AG04450 (cell line): ENCODE results near the gene IQGAP3. TPM values are rescaled to one million over a fixed set of nuclear protein-coding genes. Genes with fewer than 3 reads are reported as not detected.

Experiments used
- CTCF ChIA-PET: fragments of 300-600, 350-600 bp; formaldehyde crosslinking; extraction: SDS; loops from one replicate; lab custom pipeline; 2022; ENCODE audit warnings: antibody characterized with exemption, inconsistent platforms; lab: Charles Lee
- POLR2A ChIA-PET: fragments of 350-600 bp; formaldehyde crosslinking; extraction: SDS; loops from one replicate; lab custom pipeline; 2021; ENCODE audit warnings: antibody characterized with exemption, inconsistent platforms; lab: Yijun Ruan, JAX
- DNase-seq: peaks from one replicate; pipeline ENCODE4 v3.0.0-alpha.2; 2011; ENCODE audit warnings: low read depth, low spot score
- H3K27ac ChIP-seq: one replicate; pipeline ENCODE4 v1.5.1; 2012; ENCODE audit warnings: low read depth, low read length, control low read depth
- H3K27me3 ChIP-seq: one replicate; pipeline ENCODE4 v1.6.0; 2012; ENCODE audit warnings: low read length; ENCODE audit not compliant: control insufficient read depth, insufficient read depth
- H3K4me3 ChIP-seq: 2 replicates; pipeline ENCODE4 v1.5.1; 2011; ENCODE audit warnings: mild to moderate bottlenecking, low read depth, low read length, control low read depth
- H3K9me3 ChIP-seq: 2 replicates; pipeline ENCODE4 v1.5.1; 2012; ENCODE audit warnings: low read length; ENCODE audit not compliant: control insufficient read depth, insufficient read depth
- polyA plus RNA-seq: library from polyadenylated mRNA; depleted of rRNA; stranded (reverse); fragments of >200 nt; gene quantifications from 2 replicates; pipeline ENCODE4 v1.2.3, GENCODE V29; 2011
- TF ChIP-seq, protein P1 (sequence below): IDR thresholded peaks from 2 replicates; pipeline ENCODE4 v1.5.1; 2011; ENCODE audit warnings: low read depth, low read length, control low read depth, inconsistent platforms

Gene IQGAP3
- polyA plus RNA-seq, 1 experiment = 6.3 TPM

DNA sequence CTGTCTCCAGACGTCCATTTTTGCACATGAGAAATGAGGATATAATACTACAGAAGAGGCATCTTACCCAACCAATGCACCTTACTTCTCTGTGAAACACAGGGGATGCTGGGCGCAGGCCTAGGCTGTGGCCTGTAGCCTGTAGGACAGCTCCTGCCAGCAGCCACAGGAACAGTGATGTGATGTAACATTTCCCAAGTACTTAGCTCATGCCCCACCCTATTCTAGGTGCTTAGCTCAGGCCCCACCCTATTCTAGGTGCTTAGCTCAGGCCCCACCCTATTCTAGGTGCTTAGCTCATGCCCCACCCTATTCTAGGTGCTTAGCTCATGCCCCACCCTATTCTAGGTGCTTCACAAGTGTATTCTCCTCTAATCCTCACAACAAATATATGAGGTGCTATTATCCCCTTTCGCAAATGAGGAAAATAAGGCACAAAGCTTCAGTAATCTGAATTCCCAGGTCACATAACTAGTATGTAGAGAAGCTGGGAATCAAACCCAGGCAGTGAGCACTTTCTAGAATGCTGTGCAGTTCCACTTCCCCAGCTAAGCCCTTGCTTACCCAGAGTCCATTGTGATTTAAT, 14.6 kb upstream of the IQGAP3 start:
- TF ChIP-seq, protein P1, sequence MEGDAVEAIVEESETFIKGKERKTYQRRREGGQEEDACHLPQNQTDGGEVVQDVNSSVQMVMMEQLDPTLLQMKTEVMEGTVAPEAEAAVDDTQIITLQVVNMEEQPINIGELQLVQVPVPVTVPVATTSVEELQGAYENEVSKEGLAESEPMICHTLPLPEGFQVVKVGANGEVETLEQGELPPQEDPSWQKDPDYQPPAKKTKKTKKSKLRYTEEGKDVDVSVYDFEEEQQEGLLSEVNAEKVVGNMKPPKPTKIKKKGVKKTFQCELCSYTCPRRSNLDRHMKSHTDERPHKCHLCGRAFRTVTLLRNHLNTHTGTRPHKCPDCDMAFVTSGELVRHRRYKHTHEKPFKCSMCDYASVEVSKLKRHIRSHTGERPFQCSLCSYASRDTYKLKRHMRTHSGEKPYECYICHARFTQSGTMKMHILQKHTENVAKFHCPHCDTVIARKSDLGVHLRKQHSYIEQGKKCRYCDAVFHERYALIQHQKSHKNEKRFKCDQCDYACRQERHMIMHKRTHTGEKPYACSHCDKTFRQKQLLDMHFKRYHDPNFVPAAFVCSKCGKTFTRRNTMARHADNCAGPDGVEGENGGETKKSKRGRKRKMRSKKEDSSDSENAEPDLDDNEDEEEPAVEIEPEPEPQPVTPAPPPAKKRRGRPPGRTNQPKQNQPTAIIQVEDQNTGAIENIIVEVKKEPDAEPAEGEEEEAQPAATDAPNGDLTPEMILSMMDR = no peak
- DNase-seq = no peak
- ChIA-PET CTCF (interaction anchor here (0.6 to 2.3 kb wide), 2 partner anchors 17 to 132 kb away, joined by 8 to 11 read pairs; no protein-coding TSS in a partner anchor), POLR2A (no interaction called here)
- Histone ChIP-seq H3K27ac (no peak overlapping the region), H3K4me3 (no peak overlapping the region), H3K9me3 (no peaks in the 10 kb centered on the region; the same call in 1 of the 2 replicates), H3K27me3 (peaks cover 11% of the 10 kb centered on the region)

DNA sequence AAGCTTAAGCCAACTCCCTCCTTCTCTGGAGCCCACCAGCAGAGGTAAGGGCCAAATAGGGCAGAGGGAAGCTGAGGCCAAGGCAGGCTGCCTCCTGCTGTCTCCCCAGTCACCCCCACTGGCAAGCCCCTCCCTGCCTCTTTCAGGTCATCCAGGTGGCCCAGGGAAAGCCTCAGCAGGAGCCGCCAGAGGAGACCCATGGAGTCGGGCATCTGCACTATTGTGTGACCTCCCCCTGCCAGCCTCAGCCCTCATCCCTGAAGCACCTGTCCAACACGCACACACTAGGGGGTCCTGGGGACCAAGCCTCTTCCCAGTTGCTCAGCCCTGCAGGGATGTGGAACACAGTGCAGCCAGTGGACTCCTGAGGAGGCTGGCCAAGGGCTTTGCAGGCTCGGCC, 14.0 kb upstream of the IQGAP3 start:
- no peak for DNase-seq
- Histone ChIP-seq H3K4me3 (no peak overlapping the region), H3K9me3 (no peaks in the 10 kb centered on the region), H3K27me3 (peaks cover 11% of the 10 kb centered on the region), H3K27ac (no peak overlapping the region)
- ChIA-PET CTCF (interaction anchor here (0.6 to 2.3 kb wide), 5 partner anchors 18 to 200 kb away, joined by 3 to 11 read pairs (median 3); no protein-coding TSS in a partner anchor), POLR2A (no interaction called here)
- TF ChIP-seq, protein P1 = no peak

DNA sequence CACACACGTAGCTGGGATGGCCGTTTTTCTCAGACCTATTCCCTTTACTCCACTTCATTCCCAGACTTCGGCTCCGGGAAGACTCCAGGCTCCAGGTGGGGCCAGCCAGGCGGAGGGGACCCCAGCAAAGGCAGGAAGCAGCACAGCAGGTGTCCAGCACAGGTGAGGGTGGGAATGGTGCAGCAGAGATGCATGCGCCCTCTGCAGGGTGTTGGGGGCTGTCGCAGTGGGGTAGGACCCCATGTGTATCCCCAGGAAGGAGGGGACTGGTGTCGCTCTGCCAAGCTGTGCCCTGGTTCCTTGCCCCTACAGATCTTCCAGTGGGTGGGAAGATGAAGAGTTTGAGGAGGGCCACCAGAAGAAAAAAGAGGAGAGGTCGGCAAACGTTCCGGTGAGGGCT, 12.4 kb upstream of the IQGAP3 start:
- H3K9me3 ChIP-seq = no peaks in the 10 kb centered on the region
- peaks cover 15% of the 10 kb centered on the region for H3K27me3 ChIP-seq
- TF ChIP-seq, protein P1 = peak; percentile 27; the same call in 1 of the 2 replicates
- no peak overlapping the region for H3K4me3 ChIP-seq
- DNase-seq = no peak
- POLR2A ChIA-PET = no interaction called here
- no peak overlapping the region for H3K27ac ChIP-seq
- CTCF ChIA-PET = interaction anchor here (0.7 to 2.3 kb wide), 6 partner anchors 13 to 133 kb away, joined by 3 to 8 read pairs (median 3); no protein-coding TSS in a partner anchor

DNA sequence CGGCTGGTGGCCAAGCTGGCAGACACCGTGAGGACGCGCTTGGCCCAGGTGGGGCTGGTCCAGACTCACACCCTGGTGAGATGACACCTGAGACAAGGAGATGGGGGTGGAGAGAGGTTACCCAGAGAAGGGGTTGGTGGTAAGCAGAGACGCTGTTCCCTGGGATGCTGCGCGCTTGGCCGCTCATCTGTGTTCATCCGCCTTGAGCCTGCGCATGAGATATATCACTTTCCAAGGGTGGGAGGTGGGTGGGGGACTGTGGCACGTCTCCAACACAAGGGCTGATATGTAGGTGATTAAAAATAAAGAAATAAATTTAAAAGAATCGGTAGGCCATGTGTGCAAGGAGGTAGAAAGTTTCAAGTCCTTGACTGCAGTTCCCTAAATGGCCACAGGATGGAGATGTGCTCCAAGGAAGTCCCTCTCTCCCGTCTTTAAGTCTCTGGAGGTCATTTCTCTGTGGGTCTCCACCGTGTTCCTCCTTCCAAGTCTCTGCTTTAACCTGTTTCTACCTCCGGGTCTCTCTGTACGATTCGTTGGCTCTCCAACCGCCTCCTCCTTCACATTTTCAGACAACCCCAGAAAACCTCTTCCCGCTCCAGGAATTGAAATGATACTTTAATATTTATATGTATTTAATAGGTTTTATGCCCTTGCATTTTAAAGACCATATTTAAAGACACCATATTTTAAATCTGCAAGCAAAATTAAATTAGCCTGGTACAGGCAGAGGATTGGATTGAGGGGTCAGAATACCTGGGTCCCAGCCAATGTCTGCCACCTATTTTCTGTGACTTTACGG, 11.7 kb upstream of the IQGAP3 start:
- ChIA-PET POLR2A (no interaction called here), CTCF (no interaction called here)
- H3K4me3 ChIP-seq = no peak overlapping the region
- TF ChIP-seq, protein P1 = peak; percentile 94
- H3K9me3 ChIP-seq = no peaks in the 10 kb centered on the region
- no peak overlapping the region for H3K27ac ChIP-seq
- peak; percentile 72 for DNase-seq
- H3K27me3 ChIP-seq = peaks cover 19% of the 10 kb centered on the region
